WTC11 (cell line): ENCODE results near the gene SUGP2. TPM values are rescaled to one million over a fixed set of nuclear protein-coding genes. Genes with fewer than 3 reads are reported as not detected.

Experiments
- ATAC-seq: fragments of 200-7000 bp; cut with Tn5 transposase; 2 replicates; pipeline ENCODE4 v1.10.0; 2021; ENCODE audit warnings: mild to moderate bottlenecking, moderate library complexity
- CTCF ChIA-PET: fragments of 300-600 bp; sonication (Branson Sonifier 250); formaldehyde crosslinking; loops from one replicate; lab custom pipeline; 2021; ENCODE audit warnings: antibody characterized with exemption; lab: Charles Lee
- POLR2A ChIA-PET: fragments of 350-600 bp; sonication (Branson Sonifier 250); formaldehyde crosslinking; loops from one replicate; lab custom pipeline; 2021; ENCODE audit warnings: antibody characterized with exemption; lab: Charles Lee
- DNase-seq: peaks from one replicate; pipeline ENCODE4 v3.0.0; 2021; ENCODE audit warnings: low spot score
- H3K27ac Mint-ChIP-seq: 2 replicates; pipeline ENCODE4 v1.8.0; 2021; ENCODE audit warnings: mixed read lengths
- H3K27me3 Mint-ChIP-seq: 2 replicates; pipeline ENCODE4 v1.8.0; 2021; ENCODE audit warnings: low read depth, mild to moderate bottlenecking, moderate library complexity, mixed read lengths
- H3K36me3 Mint-ChIP-seq: 2 replicates; pipeline ENCODE4 v1.8.0; 2021; ENCODE audit warnings: mixed read lengths
- H3K4me1 Mint-ChIP-seq: 2 replicates; pipeline ENCODE4 v1.8.0; 2022; ENCODE audit warnings: mixed read lengths
- H3K4me3 Mint-ChIP-seq: 2 replicates; pipeline ENCODE4 v1.8.0; 2021; ENCODE audit warnings: mild to moderate bottlenecking, moderate library complexity, mixed read lengths
- H3K9me3 Mint-ChIP-seq: 2 replicates; pipeline ENCODE4 v1.8.0; 2021; ENCODE audit warnings: mixed read lengths
- AFF4 ChIP-seq: sonication (generic); formaldehyde crosslinking; IDR thresholded peaks from 2 replicates; pipeline ENCODE4 v1.8.1; 2023; ENCODE audit warnings: mild to moderate bottlenecking, missing genetic modification reagents, borderline replicate concordance
- ATF3 ChIP-seq: sonication (generic); formaldehyde crosslinking; conservative IDR thresholded peaks from 2 replicates; pipeline ENCODE4 v1.8.1; 2022; ENCODE audit warnings: mild to moderate bottlenecking, missing genetic modification reagents
- CBFB ChIP-seq: sonication (generic); formaldehyde crosslinking; IDR thresholded peaks from 2 replicates; pipeline ENCODE4 v1.8.1; 2022; ENCODE audit warnings: mild to moderate bottlenecking, low read depth, missing genetic modification reagents
- CDX4 ChIP-seq: fragments of 250-450 bp; sonication (Bioruptor Pico); IDR thresholded peaks from 2 replicates; pipeline ENCODE4 v1.9.0; 2021; ENCODE audit warnings: moderate library complexity, mild to moderate bottlenecking, inconsistent platforms, borderline replicate concordance
- CREB1 ChIP-seq: sonication (generic); formaldehyde crosslinking; IDR thresholded peaks from 2 replicates; pipeline ENCODE4 v1.8.0; 2023; ENCODE audit warnings: mild to moderate bottlenecking, missing genetic modification reagents
- CTCF ChIP-seq: fragments of 200-600 bp; IDR thresholded peaks from 2 replicates; pipeline ENCODE4 v1.8.0; 2022; ENCODE audit warnings: antibody characterized with exemption
- ELF4 ChIP-seq: sonication (generic); formaldehyde crosslinking; IDR thresholded peaks from 2 replicates; pipeline ENCODE4 v1.8.1; 2022; ENCODE audit warnings: low read depth, mild to moderate bottlenecking, moderate library complexity, missing genetic modification reagents
- EMX1 ChIP-seq: fragments of 250-450 bp; sonication (Bioruptor Pico); IDR thresholded peaks from 2 replicates; pipeline ENCODE4 v1.8.0; 2021; ENCODE audit warnings: mild to moderate bottlenecking
- SP1 ChIP-seq: sonication (generic); formaldehyde crosslinking; conservative IDR thresholded peaks from 2 replicates; pipeline ENCODE4 v1.8.1; 2022; ENCODE audit warnings: missing genetic modification reagents
- TEAD4 ChIP-seq: sonication (generic); formaldehyde crosslinking; IDR thresholded peaks from 2 replicates; pipeline ENCODE4 v1.8.0; 2022; ENCODE audit warnings: mild to moderate bottlenecking, missing genetic modification reagents
- ZNF121 ChIP-seq: sonication (generic); formaldehyde crosslinking; IDR thresholded peaks from 2 replicates; pipeline ENCODE4 v1.8.0; 2023; ENCODE audit warnings: missing genetic modification reagents
- total RNA-seq: library from RNA; stranded (reverse); gene quantifications from 3 replicates; pipeline ENCODE4 v1.2.3, GENCODE V29; 2021
- TF ChIP-seq, protein P1 (sequence below): fragments of 250-450 bp; sonication (Bioruptor Pico); IDR thresholded peaks from 2 replicates; pipeline ENCODE4 v1.9.0; 2021; ENCODE audit warnings: mild to moderate bottlenecking
- TF ChIP-seq, protein P2 (sequence below): fragments of 250-450 bp; sonication (Bioruptor Pico); IDR thresholded peaks from 2 replicates; pipeline ENCODE4 v1.9.0; 2021; ENCODE audit warnings: mild to moderate bottlenecking
- TF ChIP-seq, protein P3 (sequence below): sonication (generic); formaldehyde crosslinking; IDR thresholded peaks from 2 replicates; pipeline ENCODE4 v1.8.1; 2022; ENCODE audit warnings: missing genetic modification reagents, borderline replicate concordance
- TF ChIP-seq, protein P4 (sequence below): sonication (generic); formaldehyde crosslinking; IDR thresholded peaks from 2 replicates; pipeline ENCODE4 v1.8.1; 2022; ENCODE audit warnings: low read depth, mild to moderate bottlenecking, moderate library complexity, missing genetic modification reagents, borderline replicate concordance
- TF ChIP-seq, protein P5 (sequence below): sonication (generic); formaldehyde crosslinking; IDR thresholded peaks from 2 replicates; pipeline ENCODE4 v1.8.0; 2023; ENCODE audit warnings: missing genetic modification reagents

The SUGP2 gene
- total RNA-seq, 1 experiment from 2014 or later: 160 TPM

DNA sequence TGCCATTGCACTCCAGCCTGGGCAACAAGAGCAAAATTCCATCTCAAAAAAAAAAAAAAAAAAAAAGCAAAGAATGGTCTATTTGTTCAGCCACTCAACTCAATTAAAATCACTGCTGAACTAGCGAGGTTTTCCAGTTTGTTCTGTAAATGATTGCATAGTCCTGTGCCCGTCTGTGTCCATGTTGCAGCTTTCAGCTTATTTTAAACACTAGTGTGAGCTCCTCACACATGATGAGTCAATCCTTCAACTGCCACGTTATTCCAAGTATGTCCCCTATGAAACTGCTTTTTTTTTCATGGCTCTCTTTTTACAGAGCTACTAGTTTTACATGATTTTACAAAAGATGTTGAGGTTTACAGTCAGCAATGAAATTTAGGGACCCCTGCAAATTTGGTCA, 12.2 kb downstream of the SUGP2 start:
- DNase-seq (no peak), ATAC-seq (no peak)
- CTCF ChIA-PET: interaction anchor here (0.5 to 1.1 kb wide), 2 partner anchors 34 to 832 kb away, joined by 3 to 5 read pairs; no protein-coding TSS in a partner anchor
- POLR2A ChIA-PET: no interaction called here
- H3K4me1 Mint-ChIP-seq: no peaks in the 10 kb centered on the region
- no peak for TF ChIP-seq AFF4 (CRISPR knock-in tag)
- TF ChIP-seq, protein P1, sequence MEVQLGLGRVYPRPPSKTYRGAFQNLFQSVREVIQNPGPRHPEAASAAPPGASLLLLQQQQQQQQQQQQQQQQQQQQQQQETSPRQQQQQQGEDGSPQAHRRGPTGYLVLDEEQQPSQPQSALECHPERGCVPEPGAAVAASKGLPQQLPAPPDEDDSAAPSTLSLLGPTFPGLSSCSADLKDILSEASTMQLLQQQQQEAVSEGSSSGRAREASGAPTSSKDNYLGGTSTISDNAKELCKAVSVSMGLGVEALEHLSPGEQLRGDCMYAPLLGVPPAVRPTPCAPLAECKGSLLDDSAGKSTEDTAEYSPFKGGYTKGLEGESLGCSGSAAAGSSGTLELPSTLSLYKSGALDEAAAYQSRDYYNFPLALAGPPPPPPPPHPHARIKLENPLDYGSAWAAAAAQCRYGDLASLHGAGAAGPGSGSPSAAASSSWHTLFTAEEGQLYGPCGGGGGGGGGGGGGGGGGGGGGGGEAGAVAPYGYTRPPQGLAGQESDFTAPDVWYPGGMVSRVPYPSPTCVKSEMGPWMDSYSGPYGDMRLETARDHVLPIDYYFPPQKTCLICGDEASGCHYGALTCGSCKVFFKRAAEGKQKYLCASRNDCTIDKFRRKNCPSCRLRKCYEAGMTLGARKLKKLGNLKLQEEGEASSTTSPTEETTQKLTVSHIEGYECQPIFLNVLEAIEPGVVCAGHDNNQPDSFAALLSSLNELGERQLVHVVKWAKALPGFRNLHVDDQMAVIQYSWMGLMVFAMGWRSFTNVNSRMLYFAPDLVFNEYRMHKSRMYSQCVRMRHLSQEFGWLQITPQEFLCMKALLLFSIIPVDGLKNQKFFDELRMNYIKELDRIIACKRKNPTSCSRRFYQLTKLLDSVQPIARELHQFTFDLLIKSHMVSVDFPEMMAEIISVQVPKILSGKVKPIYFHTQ (CRISPR knock-in tag): no peak
- H3K9me3 Mint-ChIP-seq: no peaks in the 10 kb centered on the region
- H3K4me3 Mint-ChIP-seq: no peak overlapping the region
- 0 out of 2 replicates have a peak, but pooled peaks cover 2% of the 10 kb centered on the region for H3K27me3 Mint-ChIP-seq
- H3K36me3 Mint-ChIP-seq: peaks cover 65% of the 10 kb centered on the region
- no peak overlapping the region; the same call in 1 of the 2 replicates for H3K27ac Mint-ChIP-seq

DNA sequence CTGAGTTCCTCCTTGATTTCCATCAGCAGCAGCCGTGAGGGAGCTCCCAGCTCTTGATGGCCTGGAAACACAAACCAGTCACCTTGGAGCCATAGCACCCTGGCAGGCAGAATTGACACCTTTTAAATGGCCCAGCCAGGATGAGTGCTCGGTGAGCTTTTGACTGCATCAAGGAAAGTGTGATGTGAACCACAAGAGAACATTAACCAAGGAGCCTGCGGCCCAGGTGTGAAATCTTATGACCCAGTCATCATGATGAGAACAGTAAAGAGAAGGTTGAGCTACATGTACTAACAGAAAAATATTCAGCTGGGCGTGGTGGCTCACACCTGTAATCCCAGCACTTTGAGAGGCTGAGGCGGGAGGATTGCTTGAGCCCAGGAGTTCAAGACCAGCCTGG, 22.8 kb downstream of the SUGP2 start:
- CTCF ChIA-PET: interaction anchor here (0.9 to 1.3 kb wide), 2 partner anchors 15 to 144 kb away, joined by 3 to 4 read pairs; no protein-coding TSS in a partner anchor
- no peak for DNase-seq
- POLR2A ChIA-PET: no interaction called here
- H3K27ac Mint-ChIP-seq: no peak overlapping the region
- peaks cover 64% of the 10 kb centered on the region for H3K36me3 Mint-ChIP-seq
- no peaks in the 10 kb centered on the region for H3K27me3 Mint-ChIP-seq
- TF ChIP-seq ATF3 (CRISPR knock-in tag) (no peak), ELF4 (no peak), ZNF121 (CRISPR knock-in tag) (no peak), EMX1 (CRISPR knock-in tag) (no peak), CBFB (CRISPR knock-in tag) (no peak), CTCF (no peak), CDX4 (CRISPR knock-in tag) (no peak), SP1 (CRISPR knock-in tag) (no peak), TEAD4 (no peak), CREB1 (CRISPR knock-in tag) (no peak)
- TF ChIP-seq, protein P2, sequence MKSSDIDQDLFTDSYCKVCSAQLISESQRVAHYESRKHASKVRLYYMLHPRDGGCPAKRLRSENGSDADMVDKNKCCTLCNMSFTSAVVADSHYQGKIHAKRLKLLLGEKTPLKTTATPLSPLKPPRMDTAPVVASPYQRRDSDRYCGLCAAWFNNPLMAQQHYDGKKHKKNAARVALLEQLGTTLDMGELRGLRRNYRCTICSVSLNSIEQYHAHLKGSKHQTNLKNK (CRISPR knock-in tag): no peak
- TF ChIP-seq, protein P3, sequence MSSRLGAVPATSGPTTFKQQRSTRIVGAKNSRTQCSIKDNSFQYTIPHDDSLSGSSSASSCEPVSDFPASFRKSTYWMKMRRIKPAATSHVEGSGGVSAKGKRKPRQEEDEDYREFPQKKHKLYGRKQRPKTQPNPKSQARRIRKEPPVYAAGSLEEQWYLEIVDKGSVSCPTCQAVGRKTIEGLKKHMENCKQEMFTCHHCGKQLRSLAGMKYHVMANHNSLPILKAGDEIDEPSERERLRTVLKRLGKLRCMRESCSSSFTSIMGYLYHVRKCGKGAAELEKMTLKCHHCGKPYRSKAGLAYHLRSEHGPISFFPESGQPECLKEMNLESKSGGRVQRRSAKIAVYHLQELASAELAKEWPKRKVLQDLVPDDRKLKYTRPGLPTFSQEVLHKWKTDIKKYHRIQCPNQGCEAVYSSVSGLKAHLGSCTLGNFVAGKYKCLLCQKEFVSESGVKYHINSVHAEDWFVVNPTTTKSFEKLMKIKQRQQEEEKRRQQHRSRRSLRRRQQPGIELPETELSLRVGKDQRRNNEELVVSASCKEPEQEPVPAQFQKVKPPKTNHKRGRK: no peak
- TF ChIP-seq, protein P4, sequence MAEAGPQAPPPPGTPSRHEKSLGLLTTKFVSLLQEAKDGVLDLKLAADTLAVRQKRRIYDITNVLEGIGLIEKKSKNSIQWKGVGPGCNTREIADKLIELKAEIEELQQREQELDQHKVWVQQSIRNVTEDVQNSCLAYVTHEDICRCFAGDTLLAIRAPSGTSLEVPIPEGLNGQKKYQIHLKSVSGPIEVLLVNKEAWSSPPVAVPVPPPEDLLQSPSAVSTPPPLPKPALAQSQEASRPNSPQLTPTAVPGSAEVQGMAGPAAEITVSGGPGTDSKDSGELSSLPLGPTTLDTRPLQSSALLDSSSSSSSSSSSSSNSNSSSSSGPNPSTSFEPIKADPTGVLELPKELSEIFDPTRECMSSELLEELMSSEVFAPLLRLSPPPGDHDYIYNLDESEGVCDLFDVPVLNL (CRISPR knock-in tag): no peak
- TF ChIP-seq, protein P5, sequence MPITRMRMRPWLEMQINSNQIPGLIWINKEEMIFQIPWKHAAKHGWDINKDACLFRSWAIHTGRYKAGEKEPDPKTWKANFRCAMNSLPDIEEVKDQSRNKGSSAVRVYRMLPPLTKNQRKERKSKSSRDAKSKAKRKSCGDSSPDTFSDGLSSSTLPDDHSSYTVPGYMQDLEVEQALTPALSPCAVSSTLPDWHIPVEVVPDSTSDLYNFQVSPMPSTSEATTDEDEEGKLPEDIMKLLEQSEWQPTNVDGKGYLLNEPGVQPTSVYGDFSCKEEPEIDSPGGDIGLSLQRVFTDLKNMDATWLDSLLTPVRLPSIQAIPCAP (CRISPR knock-in tag): no peak
- ATAC-seq: no peak
- H3K4me3 Mint-ChIP-seq: no peak overlapping the region
- H3K9me3 Mint-ChIP-seq: no peaks in the 10 kb centered on the region
- H3K4me1 Mint-ChIP-seq: no peaks in the 10 kb centered on the region
